HepG2 (cell line): ENCODE results near the gene ARL4D. TPM values are rescaled to one million over a fixed set of nuclear protein-coding genes. Genes with fewer than 3 reads are reported as not detected.

Experiments
- ATAC-seq: fragments of 200-7000 bp; cut with Tn5 transposase; 3 replicates; pipeline ENCODE4 v1.9.1; 2020; ENCODE audit warnings: mild to moderate bottlenecking, moderate library complexity
- BruUV-seq: library from RNA; stranded (reverse); fragments of 400-500 nt; replicated peaks from 2 replicates; lab custom pipeline; 2021; lab: Mats Ljungman, UMichigan
- CTCF ChIA-PET: fragments of 300-600 bp; formaldehyde crosslinking; extraction: SDS; loops from one replicate; lab custom pipeline; 2021; ENCODE audit warnings: low total read pairs, inconsistent platforms, low intra/inter-chr PET ratio; lab: Yijun Ruan, JAX
- POLR2A ChIA-PET: fragments of 350-600 bp; sonication (Branson Sonifier 250); formaldehyde crosslinking; loops from one replicate; lab custom pipeline; 2020; ENCODE audit warnings: antibody characterized with exemption, inconsistent platforms; lab: Yijun Ruan, JAX
- DNase-seq: peaks from one replicate; pipeline ENCODE4 v3.0.0-alpha.2; 2015; ENCODE audit warnings: low spot score
- FAIRE-seq: peaks from 3 replicates; lab custom pipeline; 2011; peaks lifted over from hg19 to GRCh38; lab: Jason Lieb, UNC
- H2AFZ ChIP-seq: one replicate; pipeline ENCODE4 v1.6.1; 2011; ENCODE audit warnings: low read length, inconsistent platforms
- H3K27ac ChIP-seq: fragments of 300-600 bp; 3 replicates; pipeline ENCODE4 v1.8.0; 2011; ENCODE audit warnings: mixed run types, mild to moderate bottlenecking, mixed read lengths, low read length, inconsistent platforms; ENCODE audit not compliant: insufficient read depth; ENCODE audit errors: extremely low read length
- H3K27me3 ChIP-seq, 2 experiments: fragments of 200-600 bp in 1 of 2; 2 replicates in 1 of 2; 3 replicates in 1 of 2; pipeline versions ENCODE4 v1.6.0 to v1.8.0; 2011; ENCODE audit warnings: low read length in 2 of 2, mild to moderate bottlenecking in 2 of 2, moderate library complexity in 2 of 2, inconsistent platforms in 1 of 2; ENCODE audit not compliant: insufficient read depth in 2 of 2, control insufficient read depth in 1 of 2
- H3K36me3 ChIP-seq, 2 experiments: fragments of 200-600 bp in 1 of 2; replicated peaks in 1 of 2; 2 replicates in 1 of 2; 3 replicates in 1 of 2; pipeline versions ENCODE4 v1.5.1 to v1.8.0; 2011; ENCODE audit warnings: low read length in 2 of 2, inconsistent platforms in 1 of 2; ENCODE audit not compliant: insufficient read depth in 2 of 2, control insufficient read depth in 1 of 2
- H3K4me1 ChIP-seq: 2 replicates; pipeline ENCODE4 v1.5.1; 2012; ENCODE audit warnings: low read length, inconsistent platforms; ENCODE audit not compliant: insufficient read depth
- H3K4me2 ChIP-seq: 2 replicates; pipeline ENCODE4 v1.6.0; 2011; ENCODE audit warnings: low read depth, low read length, inconsistent platforms
- H3K4me3 ChIP-seq, 3 experiments: fragments of 200-600 bp in 1 of 3; sonication (generic), shearing (Covaris generic) in 1 of 3; replicated peaks in 1 of 3; 2 replicates each; pipeline ENCODE4 v1.5.1; 2011 to 2016; ENCODE audit warnings: low read length in 3 of 3, inconsistent platforms in 2 of 3, low read depth in 2 of 3, mild to moderate bottlenecking in 2 of 3, control low read depth in 1 of 3, mixed read lengths in 1 of 3; ENCODE audit not compliant: insufficient read depth in 1 of 3
- H3K79me2 ChIP-seq: one replicate; pipeline ENCODE4 v1.6.1; 2011; ENCODE audit warnings: low read length, inconsistent platforms; ENCODE audit not compliant: insufficient read depth
- H3K9ac ChIP-seq: 2 replicates; pipeline ENCODE4 v1.6.0; 2011; ENCODE audit warnings: mild to moderate bottlenecking, low read depth, low read length, inconsistent platforms; ENCODE audit not compliant: insufficient read depth
- H3K9me3 ChIP-seq: 2 replicates; pipeline ENCODE4 v1.5.1; 2012; ENCODE audit warnings: mild to moderate bottlenecking, low read length
- H4K20me1 ChIP-seq: 2 replicates; pipeline ENCODE4 v1.6.0; 2011; ENCODE audit warnings: inconsistent platforms, mild to moderate bottlenecking, low read length, moderate library complexity; ENCODE audit not compliant: insufficient read depth
- REL ChIP-seq: sonication (generic); formaldehyde crosslinking; conservative IDR thresholded peaks from 2 replicates; pipeline ENCODE4 v1.8.0; 2022; ENCODE audit warnings: mild to moderate bottlenecking, missing genetic modification reagents, moderate library complexity
- SNAI1 ChIP-seq: sonication (generic); formaldehyde crosslinking; IDR thresholded peaks from 2 replicates; pipeline ENCODE4 v1.5.0; 2020; ENCODE audit warnings: mild to moderate bottlenecking, missing genetic modification reagents, borderline replicate concordance
- TCF7L2 ChIP-seq: IDR thresholded peaks from 2 replicates; pipeline ENCODE4 v1.6.1; 2011; ENCODE audit warnings: mild to moderate bottlenecking, low read depth, low read length, moderate library complexity
- ZNF101 ChIP-seq: sonication (generic); formaldehyde crosslinking; IDR thresholded peaks from 2 replicates; pipeline ENCODE4 v1.4.0; 2020; ENCODE audit warnings: mild to moderate bottlenecking, low read depth, missing genetic modification reagents, borderline replicate concordance
- WGBS: methylation state at CpG from one replicate; pipeline ENCODE4 v1.1.6; 2017; ENCODE audit warnings: low lambda C conversion rate; 5-methylcytosine and 5-hydroxymethylcytosine counted together
- in situ Hi-C: cut with HindIII; loops from 2 replicates; pipeline ENCODE4 v1.10.0; 2017; ENCODE audit warnings: low pct_unique_long_range_greater_than_20kb; ENCODE audit not compliant: extremely low pct_ligation_motif_present
- intact Hi-C: fragments of 100-400 bp; cut with micrococcal nuclease; formaldehyde crosslinking; loops from one replicate; pipeline ENCODE4 v1.10.0; 2022; ENCODE audit not compliant: unreplicated experiment
- polyA plus RNA-seq, 8 experiments: library from polyadenylated mRNA; depleted of rRNA in 3 of 8; stranded (reverse) in 7 of 8; unstranded in 1 of 8; fragments of >200 nt; fragmentation: Illumina TruSeq in 4 of 8; extraction: Trizol in 4 of 8; gene quantifications; 2 replicates each; pipeline versions ENCODE4 v1.2.1 to v1.2.3, GENCODE V29; 2011 to 2016; ENCODE audit warnings: low read depth in 4 of 8, missing spikeins in 1 of 8, mixed read lengths in 1 of 8; ENCODE audit not compliant: insufficient read depth in 1 of 8
- total RNA-seq, 5 experiments: library from RNA; depleted of rRNA; stranded (reverse); fragments of >200 nt; fragmentation: Illumina TruSeq; extraction: Trizol; gene quantifications; 2 replicates each; pipeline ENCODE4 v1.2.3, GENCODE V29; 2016; ENCODE audit warnings: low read depth in 1 of 5
- TF ChIP-seq, protein P1 (sequence below): sonication (generic); formaldehyde crosslinking; IDR thresholded peaks from 2 replicates; pipeline ENCODE4 v1.4.0; 2020; ENCODE audit warnings: missing genetic modification reagents
- TF ChIP-seq, protein P2 (sequence below): IDR thresholded peaks from 2 replicates; pipeline ENCODE4 v1.6.1; 2016; ENCODE audit warnings: control low read depth
- TF ChIP-seq, protein P3 (sequence below): sonication (generic); formaldehyde crosslinking; IDR thresholded peaks from 2 replicates; pipeline ENCODE4 v1.5.0; 2020; ENCODE audit warnings: mild to moderate bottlenecking, missing genetic modification reagents
- TF ChIP-seq, protein P4 (sequence below): sonication (generic); formaldehyde crosslinking; IDR thresholded peaks from 2 replicates; pipeline ENCODE4 v1.4.0; 2020; ENCODE audit warnings: missing genetic modification reagents

Gene ARL4D
- total and polyA plus RNA-seq, 2 of the 13 experiments (the other 11 are each of a cell fraction or from before 2014, with no cell fraction given): 9.0 to 25.9 TPM

DNA sequence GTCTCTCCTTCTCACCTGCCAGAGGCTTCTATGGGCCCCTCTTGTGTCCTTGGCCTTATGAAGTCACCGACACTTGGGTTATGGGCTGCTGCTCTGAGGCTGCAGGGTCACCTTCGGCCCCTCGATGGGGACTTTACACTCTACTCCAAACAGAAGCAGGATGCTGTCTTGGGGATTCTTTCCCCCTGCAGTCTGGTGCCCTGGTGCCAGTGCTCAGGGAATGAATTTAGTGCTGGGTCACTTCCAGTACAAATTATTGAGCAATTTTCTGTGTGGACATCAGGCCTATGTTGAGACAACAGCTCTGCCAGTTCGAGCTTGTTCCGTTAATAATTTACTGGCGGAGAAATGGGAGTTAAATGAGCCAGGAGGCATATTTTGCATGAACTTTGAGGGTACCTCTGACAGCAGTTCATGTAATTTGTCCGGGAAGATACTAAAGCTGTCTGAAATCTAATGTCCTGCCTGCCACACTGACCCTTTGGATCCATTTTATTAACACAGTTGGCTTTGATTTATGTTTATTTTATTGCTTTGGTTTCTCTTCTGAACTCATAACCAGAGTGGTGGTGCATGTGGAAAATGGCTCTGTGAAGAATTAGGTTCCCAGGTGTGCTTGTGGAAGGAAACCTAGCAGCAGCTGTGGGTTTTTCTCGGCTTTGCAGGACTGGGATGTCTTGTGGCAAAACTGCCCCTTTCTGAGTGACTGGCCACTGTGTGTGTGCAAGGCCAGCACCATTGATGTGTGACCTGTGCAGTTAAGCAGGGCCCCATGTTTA is 50.9 kb downstream of the ARL4D start:
- in situ Hi-C loops: no loop called here
- CTCF ChIA-PET: interaction anchor here (1.6 kb wide), 1 partner anchor 34 kb away, joined by 8 read pairs; the partner anchor contains the start of gene DHX8
- H3K4me2 ChIP-seq: peak overlapping the region; percentile 80
- no peak for TF ChIP-seq TCF7L2
- TF ChIP-seq, protein P1, sequence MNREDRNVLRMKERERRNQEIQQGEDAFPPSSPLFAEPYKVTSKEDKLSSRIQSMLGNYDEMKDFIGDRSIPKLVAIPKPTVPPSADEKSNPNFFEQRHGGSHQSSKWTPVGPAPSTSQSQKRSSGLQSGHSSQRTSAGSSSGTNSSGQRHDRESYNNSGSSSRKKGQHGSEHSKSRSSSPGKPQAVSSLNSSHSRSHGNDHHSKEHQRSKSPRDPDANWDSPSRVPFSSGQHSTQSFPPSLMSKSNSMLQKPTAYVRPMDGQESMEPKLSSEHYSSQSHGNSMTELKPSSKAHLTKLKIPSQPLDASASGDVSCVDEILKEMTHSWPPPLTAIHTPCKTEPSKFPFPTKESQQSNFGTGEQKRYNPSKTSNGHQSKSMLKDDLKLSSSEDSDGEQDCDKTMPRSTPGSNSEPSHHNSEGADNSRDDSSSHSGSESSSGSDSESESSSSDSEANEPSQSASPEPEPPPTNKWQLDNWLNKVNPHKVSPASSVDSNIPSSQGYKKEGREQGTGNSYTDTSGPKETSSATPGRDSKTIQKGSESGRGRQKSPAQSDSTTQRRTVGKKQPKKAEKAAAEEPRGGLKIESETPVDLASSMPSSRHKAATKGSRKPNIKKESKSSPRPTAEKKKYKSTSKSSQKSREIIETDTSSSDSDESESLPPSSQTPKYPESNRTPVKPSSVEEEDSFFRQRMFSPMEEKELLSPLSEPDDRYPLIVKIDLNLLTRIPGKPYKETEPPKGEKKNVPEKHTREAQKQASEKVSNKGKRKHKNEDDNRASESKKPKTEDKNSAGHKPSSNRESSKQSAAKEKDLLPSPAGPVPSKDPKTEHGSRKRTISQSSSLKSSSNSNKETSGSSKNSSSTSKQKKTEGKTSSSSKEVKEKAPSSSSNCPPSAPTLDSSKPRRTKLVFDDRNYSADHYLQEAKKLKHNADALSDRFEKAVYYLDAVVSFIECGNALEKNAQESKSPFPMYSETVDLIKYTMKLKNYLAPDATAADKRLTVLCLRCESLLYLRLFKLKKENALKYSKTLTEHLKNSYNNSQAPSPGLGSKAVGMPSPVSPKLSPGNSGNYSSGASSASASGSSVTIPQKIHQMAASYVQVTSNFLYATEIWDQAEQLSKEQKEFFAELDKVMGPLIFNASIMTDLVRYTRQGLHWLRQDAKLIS (CRISPR knock-in tag): no peak
- no peak for TF ChIP-seq SNAI1
- no peak for TF ChIP-seq ZNF101
- TF ChIP-seq, protein P2, sequence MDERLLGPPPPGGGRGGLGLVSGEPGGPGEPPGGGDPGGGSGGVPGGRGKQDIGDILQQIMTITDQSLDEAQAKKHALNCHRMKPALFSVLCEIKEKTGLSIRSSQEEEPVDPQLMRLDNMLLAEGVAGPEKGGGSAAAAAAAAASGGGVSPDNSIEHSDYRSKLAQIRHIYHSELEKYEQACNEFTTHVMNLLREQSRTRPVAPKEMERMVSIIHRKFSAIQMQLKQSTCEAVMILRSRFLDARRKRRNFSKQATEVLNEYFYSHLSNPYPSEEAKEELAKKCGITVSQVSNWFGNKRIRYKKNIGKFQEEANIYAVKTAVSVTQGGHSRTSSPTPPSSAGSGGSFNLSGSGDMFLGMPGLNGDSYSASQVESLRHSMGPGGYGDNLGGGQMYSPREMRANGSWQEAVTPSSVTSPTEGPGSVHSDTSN: no peak
- TF ChIP-seq, protein P3, sequence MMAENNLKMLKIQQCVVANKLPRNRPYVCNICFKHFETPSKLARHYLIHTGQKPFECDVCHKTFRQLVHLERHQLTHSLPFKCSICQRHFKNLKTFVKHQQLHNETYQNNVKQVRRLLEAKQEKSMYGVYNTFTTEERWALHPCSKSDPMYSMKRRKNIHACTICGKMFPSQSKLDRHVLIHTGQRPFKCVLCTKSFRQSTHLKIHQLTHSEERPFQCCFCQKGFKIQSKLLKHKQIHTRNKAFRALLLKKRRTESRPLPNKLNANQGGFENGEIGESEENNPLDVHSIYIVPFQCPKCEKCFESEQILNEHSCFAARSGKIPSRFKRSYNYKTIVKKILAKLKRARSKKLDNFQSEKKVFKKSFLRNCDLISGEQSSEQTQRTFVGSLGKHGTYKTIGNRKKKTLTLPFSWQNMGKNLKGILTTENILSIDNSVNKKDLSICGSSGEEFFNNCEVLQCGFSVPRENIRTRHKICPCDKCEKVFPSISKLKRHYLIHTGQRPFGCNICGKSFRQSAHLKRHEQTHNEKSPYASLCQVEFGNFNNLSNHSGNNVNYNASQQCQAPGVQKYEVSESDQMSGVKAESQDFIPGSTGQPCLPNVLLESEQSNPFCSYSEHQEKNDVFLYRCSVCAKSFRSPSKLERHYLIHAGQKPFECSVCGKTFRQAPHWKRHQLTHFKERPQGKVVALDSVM: no peak
- no peak for TF ChIP-seq REL
- TF ChIP-seq, protein P4, sequence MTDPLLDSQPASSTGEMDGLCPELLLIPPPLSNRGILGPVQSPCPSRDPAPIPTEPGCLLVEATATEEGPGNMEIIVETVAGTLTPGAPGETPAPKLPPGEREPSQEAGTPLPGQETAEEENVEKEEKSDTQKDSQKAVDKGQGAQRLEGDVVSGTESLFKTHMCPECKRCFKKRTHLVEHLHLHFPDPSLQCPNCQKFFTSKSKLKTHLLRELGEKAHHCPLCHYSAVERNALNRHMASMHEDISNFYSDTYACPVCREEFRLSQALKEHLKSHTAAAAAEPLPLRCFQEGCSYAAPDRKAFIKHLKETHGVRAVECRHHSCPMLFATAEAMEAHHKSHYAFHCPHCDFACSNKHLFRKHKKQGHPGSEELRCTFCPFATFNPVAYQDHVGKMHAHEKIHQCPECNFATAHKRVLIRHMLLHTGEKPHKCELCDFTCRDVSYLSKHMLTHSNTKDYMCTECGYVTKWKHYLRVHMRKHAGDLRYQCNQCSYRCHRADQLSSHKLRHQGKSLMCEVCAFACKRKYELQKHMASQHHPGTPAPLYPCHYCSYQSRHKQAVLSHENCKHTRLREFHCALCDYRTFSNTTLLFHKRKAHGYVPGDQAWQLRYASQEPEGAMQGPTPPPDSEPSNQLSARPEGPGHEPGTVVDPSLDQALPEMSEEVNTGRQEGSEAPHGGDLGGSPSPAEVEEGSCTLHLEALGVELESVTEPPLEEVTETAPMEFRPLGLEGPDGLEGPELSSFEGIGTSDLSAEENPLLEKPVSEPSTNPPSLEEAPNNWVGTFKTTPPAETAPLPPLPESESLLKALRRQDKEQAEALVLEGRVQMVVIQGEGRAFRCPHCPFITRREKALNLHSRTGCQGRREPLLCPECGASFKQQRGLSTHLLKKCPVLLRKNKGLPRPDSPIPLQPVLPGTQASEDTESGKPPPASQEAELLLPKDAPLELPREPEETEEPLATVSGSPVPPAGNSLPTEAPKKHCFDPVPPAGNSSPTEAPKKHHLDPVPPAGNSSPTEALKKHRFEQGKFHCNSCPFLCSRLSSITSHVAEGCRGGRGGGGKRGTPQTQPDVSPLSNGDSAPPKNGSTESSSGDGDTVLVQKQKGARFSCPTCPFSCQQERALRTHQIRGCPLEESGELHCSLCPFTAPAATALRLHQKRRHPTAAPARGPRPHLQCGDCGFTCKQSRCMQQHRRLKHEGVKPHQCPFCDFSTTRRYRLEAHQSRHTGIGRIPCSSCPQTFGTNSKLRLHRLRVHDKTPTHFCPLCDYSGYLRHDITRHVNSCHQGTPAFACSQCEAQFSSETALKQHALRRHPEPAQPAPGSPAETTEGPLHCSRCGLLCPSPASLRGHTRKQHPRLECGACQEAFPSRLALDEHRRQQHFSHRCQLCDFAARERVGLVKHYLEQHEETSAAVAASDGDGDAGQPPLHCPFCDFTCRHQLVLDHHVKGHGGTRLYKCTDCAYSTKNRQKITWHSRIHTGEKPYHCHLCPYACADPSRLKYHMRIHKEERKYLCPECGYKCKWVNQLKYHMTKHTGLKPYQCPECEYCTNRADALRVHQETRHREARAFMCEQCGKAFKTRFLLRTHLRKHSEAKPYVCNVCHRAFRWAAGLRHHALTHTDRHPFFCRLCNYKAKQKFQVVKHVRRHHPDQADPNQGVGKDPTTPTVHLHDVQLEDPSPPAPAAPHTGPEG (CRISPR knock-in tag): peak; percentile 71

More for the DNA sequence above, 50.9 kb downstream of the ARL4D start:
- intact Hi-C loops: loop anchor here (1.0 to 5.0 kb wide), 2 partner anchors 20 to 712 kb away; no protein-coding TSS in a partner anchor
- no peaks in the 10 kb centered on the region for H3K36me3 ChIP-seq
- H4K20me1 ChIP-seq: no peaks in the 10 kb centered on the region
- ATAC-seq (peak; percentile 96), FAIRE-seq (peak; percentile 100), DNase-seq (peak; percentile 97)
- H3K4me1 ChIP-seq: peaks cover 52% of the 10 kb centered on the region
- BruUV-seq: TSS peak; percentile 83
- H3K27ac ChIP-seq: peak overlapping the region; percentile 89
- peak overlapping the region; percentile 65 for H3K9ac ChIP-seq
- H2AFZ ChIP-seq: no peak overlapping the region
- POLR2A ChIA-PET: interaction anchor here (0.8 to 2.3 kb wide), 27 partner anchors 8 to 89 kb away, joined by 3 to 38 read pairs (median 6); partner anchors contain the start of genes ARL4D and DHX8
- no peaks in the 10 kb centered on the region for H3K27me3 ChIP-seq
- WGBS: 0% methylated on average over 8 of the region's 8 CpGs
- H3K79me2 ChIP-seq: no peaks in the 10 kb centered on the region
- H3K4me3 ChIP-seq: peak overlapping the region; percentile 15 to 52 (median 32); a peak in 5 of 6 replicates
- no peaks in the 10 kb centered on the region for H3K9me3 ChIP-seq
